Cardiac fibroblast (primary cell): Measurements from ENCODE around the gene CCDC192.

Source experiments
- DNase-seq, 2 donors: peaks; one replicate each; pipeline versions ENCODE4 v3.0.0 to v3.0.0-alpha.2; 2010; ENCODE audit warnings: low read depth in 2 of 2
- H3K4me3 ChIP-seq, 2 donors: replicated peaks in 1 of 2; 1 replicate in 1 of 2; 2 replicates in 1 of 2; pipeline ENCODE4 v1.5.1; 2011; ENCODE audit warnings: low read depth in 2 of 2, low read length in 2 of 2, mild to moderate bottlenecking in 2 of 2, moderate library complexity in 1 of 2
- TF ChIP-seq, protein P1 (sequence below): IDR thresholded peaks from one replicate; pipeline ENCODE4 v1.5.1; 2011; ENCODE audit warnings: low read depth, mild to moderate bottlenecking, low read length, inconsistent platforms

The CCDC192 gene

GRCh38 chr5:127697894-127698600, 5.1 kb upstream of the CCDC192 start:
- DNase-seq, result peak; percentile 25 to 55
- TF ChIP-seq, protein P1, sequence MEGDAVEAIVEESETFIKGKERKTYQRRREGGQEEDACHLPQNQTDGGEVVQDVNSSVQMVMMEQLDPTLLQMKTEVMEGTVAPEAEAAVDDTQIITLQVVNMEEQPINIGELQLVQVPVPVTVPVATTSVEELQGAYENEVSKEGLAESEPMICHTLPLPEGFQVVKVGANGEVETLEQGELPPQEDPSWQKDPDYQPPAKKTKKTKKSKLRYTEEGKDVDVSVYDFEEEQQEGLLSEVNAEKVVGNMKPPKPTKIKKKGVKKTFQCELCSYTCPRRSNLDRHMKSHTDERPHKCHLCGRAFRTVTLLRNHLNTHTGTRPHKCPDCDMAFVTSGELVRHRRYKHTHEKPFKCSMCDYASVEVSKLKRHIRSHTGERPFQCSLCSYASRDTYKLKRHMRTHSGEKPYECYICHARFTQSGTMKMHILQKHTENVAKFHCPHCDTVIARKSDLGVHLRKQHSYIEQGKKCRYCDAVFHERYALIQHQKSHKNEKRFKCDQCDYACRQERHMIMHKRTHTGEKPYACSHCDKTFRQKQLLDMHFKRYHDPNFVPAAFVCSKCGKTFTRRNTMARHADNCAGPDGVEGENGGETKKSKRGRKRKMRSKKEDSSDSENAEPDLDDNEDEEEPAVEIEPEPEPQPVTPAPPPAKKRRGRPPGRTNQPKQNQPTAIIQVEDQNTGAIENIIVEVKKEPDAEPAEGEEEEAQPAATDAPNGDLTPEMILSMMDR, result no peak
- no peak overlapping the region for H3K4me3 ChIP-seq

DNA sequence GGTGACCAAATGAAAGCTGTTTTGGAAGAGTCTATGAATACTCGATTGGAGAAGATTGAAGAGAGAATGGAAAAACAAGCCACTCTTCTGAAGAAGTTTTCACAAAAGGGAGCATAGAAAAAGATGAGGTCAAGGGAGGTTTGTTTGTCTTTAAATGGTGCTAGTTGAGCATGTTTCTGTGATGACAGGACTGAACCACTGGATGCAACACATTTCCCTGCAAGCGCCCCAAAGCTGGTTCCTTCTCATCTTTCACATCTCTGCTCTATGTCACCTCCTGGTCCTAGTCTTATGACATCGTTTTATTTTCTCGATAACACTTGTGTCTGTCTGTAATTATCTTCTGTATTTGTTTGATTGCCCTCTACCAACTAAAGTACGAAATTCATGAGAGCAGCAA, 3.8 kb upstream of the CCDC192 start:
- no peak overlapping the region for H3K4me3 ChIP-seq
- TF ChIP-seq, protein P1, result no peak
- DNase-seq, result no peak

DNA sequence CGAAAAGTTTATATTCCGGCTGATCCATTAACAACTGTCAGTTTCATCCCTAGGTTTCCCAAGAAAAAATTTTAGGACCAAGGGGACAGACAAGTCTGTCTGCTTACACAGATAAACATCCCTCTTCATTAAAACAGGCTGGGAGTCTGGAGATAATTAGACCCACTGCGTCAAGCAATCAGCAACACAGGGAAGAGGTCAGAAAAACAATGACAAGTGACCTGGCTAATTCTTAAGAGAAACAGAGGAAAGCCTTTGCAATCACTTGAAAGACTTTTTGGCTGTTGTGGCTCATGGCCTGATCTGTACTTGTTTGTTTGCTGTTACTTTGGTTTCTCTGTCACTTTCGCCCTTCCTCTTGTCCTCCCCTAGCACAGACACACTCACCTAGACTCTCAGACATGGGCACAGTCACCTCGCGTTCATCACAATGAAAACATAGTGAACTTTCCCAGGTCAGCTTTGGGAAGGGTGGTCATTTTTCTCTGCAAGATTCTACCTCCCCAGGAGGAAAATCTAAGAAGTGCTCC, 2.9 kb upstream of the CCDC192 start:
- no peak for DNase-seq
- no peak overlapping the region for H3K4me3 ChIP-seq
- TF ChIP-seq, protein P1, result no peak

GRCh38 chr5:127702434-127702833, 757 bp upstream of the CCDC192 start:
- TF ChIP-seq, protein P1, result no peak
- H3K4me3 ChIP-seq, result no peak overlapping the region
- no peak for DNase-seq

- no peak overlapping the region for H3K4me3 ChIP-seq
- DNase-seq, result peak; percentile 94
- TF ChIP-seq, protein P1, result no peak
Observed at GRCh38 chr5:127705120-127705892, 2.1 kb downstream of the CCDC192 start.

DNA sequence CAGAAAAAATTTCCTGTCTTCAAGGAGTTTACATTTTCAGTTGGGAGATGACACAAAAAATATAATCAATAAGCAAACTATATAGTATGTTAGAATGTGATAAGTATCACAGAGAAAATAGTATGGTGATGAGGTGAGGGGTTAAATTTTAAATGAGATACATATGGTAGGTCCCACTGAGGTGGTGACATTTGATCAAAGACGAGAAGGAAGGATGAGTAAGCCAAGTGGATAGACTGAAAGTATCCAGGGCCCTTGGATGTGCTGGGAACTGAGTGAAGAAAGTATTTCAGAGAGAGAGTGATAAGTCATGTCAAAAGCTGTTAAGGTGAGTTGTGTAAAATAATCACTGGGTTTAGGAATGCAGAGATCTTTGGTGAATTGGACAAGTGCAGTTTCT, 3.5 kb downstream of the CCDC192 start:
- TF ChIP-seq, protein P1, result no peak
- no peak for DNase-seq
- H3K4me3 ChIP-seq, result no peak overlapping the region
